ENCODE results near the gene TRIM59. TPM values are rescaled to one million over a fixed set of nuclear protein-coding genes. Genes with fewer than 3 reads are reported as not detected.

Gene TRIM59
- total and polyA plus RNA-seq, 2 of the 4 experiments (the other 2 are of a cell fraction): 8.0 to 65.4 TPM

DNA sequence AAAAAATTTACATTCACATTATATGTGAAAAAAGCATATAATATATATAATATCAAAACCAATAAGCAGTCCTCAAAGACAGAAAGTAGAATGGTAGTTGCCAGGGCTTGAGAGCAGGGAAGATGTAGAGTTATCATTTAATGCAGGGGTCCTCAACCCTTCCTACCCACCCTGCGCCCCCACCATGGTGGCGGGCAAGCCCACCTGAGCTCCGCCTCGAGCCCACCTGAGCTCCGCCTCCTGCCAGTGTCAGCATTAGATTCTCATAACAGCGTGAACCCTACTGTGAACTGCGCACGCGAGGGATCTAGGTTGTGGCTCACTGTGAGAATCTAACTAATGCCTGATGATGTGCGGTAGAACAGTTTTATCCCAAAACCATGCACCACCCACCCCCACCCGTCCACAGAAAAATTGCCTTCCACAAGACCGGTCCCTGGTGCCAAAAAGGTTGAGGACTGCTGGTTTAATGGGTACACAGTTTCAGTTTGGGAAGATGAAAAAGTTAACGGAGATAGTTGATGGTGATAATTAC, 3.0 kb downstream of the TRIM59 start:
- peak overlapping the region; percentile 4 for H3K4ac ChIP-seq (ENCODE audit: low read depth, low read length)
- H3K27me3 ChIP-seq (ENCODE audit: control insufficient read depth, insufficient read depth, low read length): no peaks in the 10 kb centered on the region
- BruUV-seq (replicated peaks): no TSS peak
- H3K27ac ChIP-seq (ENCODE audit: insufficient read depth, low read length): peak overlapping the region; percentile 15; the same call in 1 of the 2 replicates
- H3K4me1 ChIP-seq (ENCODE audit: control insufficient read depth, insufficient read depth, low read length): peaks cover 10% of the 10 kb centered on the region
- H3K4me2 ChIP-seq (ENCODE audit: low read depth, low read length): peak overlapping the region; percentile 54
- H4K5ac ChIP-seq (ENCODE audit: low read depth, low read length): peak overlapping the region; percentile 45
- DNase-seq (no peak), ATAC-seq (ENCODE audit: low read depth) (no peak)
- H3K9me1 ChIP-seq (ENCODE audit: insufficient read depth, low read length): peaks cover 4% of the 10 kb centered on the region; the same call in 1 of the 2 replicates
- peaks cover 6 to 35% of the 10 kb centered on the region in 2 experiments; a peak in 2 of 4 replicates for H3K79me1 ChIP-seq (ENCODE audit: low read depth in 1 of 2, low read length in 2 of 2)
- H3K36me3 ChIP-seq (ENCODE audit: control insufficient read depth, insufficient read depth, low read length): peaks cover 5% of the 10 kb centered on the region
- peak overlapping the region; percentile 19; the same call in 1 of the 2 replicates for H2BK120ac ChIP-seq (ENCODE audit: low read depth, low read length)
- H3K23ac ChIP-seq (ENCODE audit: low read depth, low read length): peak overlapping the region; percentile 80; the same call in 1 of the 2 replicates
- no peak overlapping the region for H3K56ac ChIP-seq (ENCODE audit: extremely low read depth, insufficient read depth, low read length)
- in situ Hi-C loops (cut with MboI; ENCODE audit: low sequenced_read_pairs): no loop called here
- H2BK20ac ChIP-seq (ENCODE audit: low read depth, low read length): no peak overlapping the region
- H2BK15ac ChIP-seq (ENCODE audit: low read depth, low read length): no peak overlapping the region
- peak overlapping the region; percentile 85 for H2AK5ac ChIP-seq (ENCODE audit: low read depth, low read length)
- no peak overlapping the region for H2AFZ ChIP-seq (replicated peaks; ENCODE audit: low read length, poor library complexity)
- TF ChIP-seq RAD21 (IDR thresholded peaks at IDR 0.05; ENCODE audit: low read length): no peak
- TF ChIP-seq MAFK (IDR thresholded peaks at IDR 0.05; ENCODE audit: low read depth, low read length): no peak
- no peak for TF ChIP-seq MXI1 (IDR thresholded peaks at IDR 0.05; ENCODE audit: borderline replicate concordance, low read depth, low read length)
- no peak for TF ChIP-seq BHLHE40 (IDR thresholded peaks at IDR 0.05; ENCODE audit: low read depth, low read length)
- no peak for TF ChIP-seq RCOR1 (IDR thresholded peaks at IDR 0.05; ENCODE audit: insufficient replicate concordance, low read length)
- no peak for TF ChIP-seq MAZ (IDR thresholded peaks at IDR 0.05; ENCODE audit: borderline replicate concordance, low read depth, low read length)
- TF ChIP-seq, protein P1, sequence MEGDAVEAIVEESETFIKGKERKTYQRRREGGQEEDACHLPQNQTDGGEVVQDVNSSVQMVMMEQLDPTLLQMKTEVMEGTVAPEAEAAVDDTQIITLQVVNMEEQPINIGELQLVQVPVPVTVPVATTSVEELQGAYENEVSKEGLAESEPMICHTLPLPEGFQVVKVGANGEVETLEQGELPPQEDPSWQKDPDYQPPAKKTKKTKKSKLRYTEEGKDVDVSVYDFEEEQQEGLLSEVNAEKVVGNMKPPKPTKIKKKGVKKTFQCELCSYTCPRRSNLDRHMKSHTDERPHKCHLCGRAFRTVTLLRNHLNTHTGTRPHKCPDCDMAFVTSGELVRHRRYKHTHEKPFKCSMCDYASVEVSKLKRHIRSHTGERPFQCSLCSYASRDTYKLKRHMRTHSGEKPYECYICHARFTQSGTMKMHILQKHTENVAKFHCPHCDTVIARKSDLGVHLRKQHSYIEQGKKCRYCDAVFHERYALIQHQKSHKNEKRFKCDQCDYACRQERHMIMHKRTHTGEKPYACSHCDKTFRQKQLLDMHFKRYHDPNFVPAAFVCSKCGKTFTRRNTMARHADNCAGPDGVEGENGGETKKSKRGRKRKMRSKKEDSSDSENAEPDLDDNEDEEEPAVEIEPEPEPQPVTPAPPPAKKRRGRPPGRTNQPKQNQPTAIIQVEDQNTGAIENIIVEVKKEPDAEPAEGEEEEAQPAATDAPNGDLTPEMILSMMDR (conservative IDR thresholded peaks at IDR 0.05; ENCODE audit: low read depth, low read length): no peak
- TF ChIP-seq, protein P2, sequence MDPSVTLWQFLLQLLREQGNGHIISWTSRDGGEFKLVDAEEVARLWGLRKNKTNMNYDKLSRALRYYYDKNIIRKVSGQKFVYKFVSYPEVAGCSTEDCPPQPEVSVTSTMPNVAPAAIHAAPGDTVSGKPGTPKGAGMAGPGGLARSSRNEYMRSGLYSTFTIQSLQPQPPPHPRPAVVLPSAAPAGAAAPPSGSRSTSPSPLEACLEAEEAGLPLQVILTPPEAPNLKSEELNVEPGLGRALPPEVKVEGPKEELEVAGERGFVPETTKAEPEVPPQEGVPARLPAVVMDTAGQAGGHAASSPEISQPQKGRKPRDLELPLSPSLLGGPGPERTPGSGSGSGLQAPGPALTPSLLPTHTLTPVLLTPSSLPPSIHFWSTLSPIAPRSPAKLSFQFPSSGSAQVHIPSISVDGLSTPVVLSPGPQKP (IDR thresholded peaks at IDR 0.05; ENCODE audit: borderline replicate concordance, low read depth, low read length): no peak
- no peak for TF ChIP-seq SMC3 (IDR thresholded peaks at IDR 0.05; ENCODE audit: low read depth, low read length)
- TF ChIP-seq CHD1 (IDR thresholded peaks at IDR 0.05; ENCODE audit: low read depth, low read length): no peak
- TF ChIP-seq CEBPB (IDR thresholded peaks at IDR 0.05; ENCODE audit: low read depth, low read length): no peak
- H4K8ac ChIP-seq (ENCODE audit: low read depth in 2 of 2, low read length in 2 of 2): peak overlapping the region in 1 of 2 experiments; percentile 23; a peak in 1 of 4 replicates
- CTCF ChIA-PET: interaction anchor here (0.5 kb wide), 1 partner anchor 503 kb away, joined by 5 read pairs; no protein-coding TSS in a partner anchor
- POLR2A ChIA-PET (ENCODE audit: unreplicated experiment): no interaction called here
- H3K14ac ChIP-seq (replicated peaks; ENCODE audit: low read depth, low read length): peak overlapping the region; percentile 57; the same call in 1 of the 2 replicates
- 100% methylated on average over 3 of the region's 13 CpGs; no CpG with 5 or more reads in 1 of the 2 experiments for WGBS, 2 experiments (ENCODE audit: extremely low coverage in 2 of 2, insufficient read length in 1 of 2)
- peak overlapping the region; percentile 4; the same call in 1 of the 2 replicates for H4K91ac ChIP-seq (ENCODE audit: insufficient read depth, low read depth, low read length)
- peak overlapping the region; percentile 47 for H2AK9ac ChIP-seq (replicated peaks; ENCODE audit: low read depth, low read length, poor library complexity)
- dilution Hi-C loops (cut with HindIII; ENCODE audit: low sequenced_read_pairs, unreplicated experiment): no loop called here
- peak overlapping the region; percentile 9 for H2BK5ac ChIP-seq (ENCODE audit: low read depth, low read length, poor library complexity, severe bottlenecking)
- no peak overlapping the region for H3K9ac ChIP-seq (ENCODE audit: low read depth, low read length)
- no peak overlapping the region for H3K4me3 ChIP-seq (ENCODE audit: insufficient read depth, low read depth, low read length)
- peaks cover 7% of the 10 kb centered on the region; the same call in 1 of the 2 replicates for H4K20me1 ChIP-seq (ENCODE audit: insufficient read depth, low read length)
- intact Hi-C loops (cut with micrococcal nuclease): no loop called here
- H3K9me3 ChIP-seq (ENCODE audit: control insufficient read depth, insufficient read depth, low read length): no peaks in the 10 kb centered on the region
- no peak overlapping the region for H3K18ac ChIP-seq (ENCODE audit: low read depth, low read length)
